Endothelial cell of umbilical vein (primary cell): ENCODE data around the gene ZSWIM6. TPM values are rescaled to one million over a fixed set of nuclear protein-coding genes. Genes with fewer than 3 reads are reported as not detected.

Experiments used
- BruUV-seq: library from RNA; stranded (reverse); fragments of 400-500 nt; replicated peaks from 2 replicates; lab custom pipeline; 2021; lab: Mats Ljungman, UMichigan
- CTCF ChIA-PET: fragments of 300-600, 350-600 bp; sonication (Branson Sonifier 250); formaldehyde crosslinking; loops from one replicate; lab custom pipeline; 2021; ENCODE audit warnings: antibody characterized with exemption, inconsistent platforms; lab: Charles Lee
- POLR2A ChIA-PET: fragments of 300-600, 350-600 bp; sonication (Branson Sonifier 250); formaldehyde crosslinking; loops from one replicate; lab custom pipeline; 2021; ENCODE audit warnings: antibody characterized with exemption, inconsistent platforms; lab: Charles Lee
- DNase-seq: peaks from one replicate; pipeline ENCODE4 v3.0.0-alpha.2; 2011; ENCODE audit warnings: low read depth, low spot score
- FAIRE-seq: peaks from 2 replicates; lab custom pipeline; 2011; peaks lifted over from hg19 to GRCh38; lab: Jason Lieb, UNC
- H2AFZ ChIP-seq: 2 replicates; pipeline ENCODE4 v1.6.0; 2012; ENCODE audit warnings: low read depth, low read length, control low read depth, inconsistent platforms
- H3K27ac ChIP-seq: 2 replicates; pipeline ENCODE4 v1.5.1; 2011; ENCODE audit warnings: low read depth, mild to moderate bottlenecking, control low read depth, low read length, moderate library complexity; ENCODE audit not compliant: insufficient read depth
- H3K27me3 ChIP-seq, 2 experiments: 2 replicates each; pipeline versions ENCODE4 v1.6.0 to v1.6.1; 2011; ENCODE audit warnings: low read length in 2 of 2, mixed read lengths in 1 of 2; ENCODE audit not compliant: control insufficient read depth in 2 of 2, insufficient read depth in 2 of 2
- H3K36me3 ChIP-seq, 2 experiments: 2 replicates in 1 of 2; 3 replicates in 1 of 2; pipeline ENCODE4 v1.5.1; 2011; ENCODE audit warnings: low read length in 2 of 2, mild to moderate bottlenecking in 1 of 2, moderate library complexity in 1 of 2; ENCODE audit not compliant: control insufficient read depth in 2 of 2, insufficient read depth in 2 of 2; ENCODE audit errors: extremely low read depth in 1 of 2
- H3K4me1 ChIP-seq: 3 replicates; pipeline ENCODE4 v1.5.1; 2011; ENCODE audit warnings: mild to moderate bottlenecking, low read length; ENCODE audit not compliant: control insufficient read depth, insufficient read depth; ENCODE audit errors: extremely low read depth
- H3K4me2 ChIP-seq: 2 replicates; pipeline ENCODE4 v1.6.1; 2011; ENCODE audit warnings: low read length, control low read depth, mixed read lengths; ENCODE audit not compliant: insufficient read depth
- H3K4me3 ChIP-seq, 3 experiments: fragments of 200-600 bp in 1 of 3; sonication (generic), shearing (Covaris generic) in 1 of 3; replicated peaks in 1 of 3; 2 replicates each; pipeline ENCODE4 v1.5.1; 2011 to 2016; ENCODE audit warnings: control low read depth in 3 of 3, low read length in 3 of 3, mild to moderate bottlenecking in 2 of 3, inconsistent platforms in 1 of 3, low read depth in 1 of 3, moderate library complexity in 1 of 3; ENCODE audit not compliant: insufficient read depth in 1 of 3
- H3K79me2 ChIP-seq: 2 replicates; pipeline ENCODE4 v1.6.0; 2012; ENCODE audit warnings: low read length, inconsistent platforms; ENCODE audit not compliant: control insufficient read depth, insufficient read depth
- H3K9ac ChIP-seq: replicated peaks from 2 replicates; pipeline ENCODE3; 2011; ENCODE audit warnings: low read length, control low read depth; ENCODE audit not compliant: insufficient read depth; ENCODE audit errors: extremely low read depth
- H3K9me1 ChIP-seq: replicated peaks from 3 replicates; pipeline ENCODE4 v1.6.0; 2011; ENCODE audit warnings: mild to moderate bottlenecking, low read length; ENCODE audit not compliant: control insufficient read depth, insufficient read depth; ENCODE audit errors: extremely low read depth
- H3K9me3 ChIP-seq: replicated peaks from 2 replicates; pipeline ENCODE4 v1.5.1; 2012; ENCODE audit warnings: low read length, inconsistent platforms; ENCODE audit not compliant: control insufficient read depth, insufficient read depth
- H4K20me1 ChIP-seq: replicated peaks from 2 replicates; pipeline ENCODE3; 2011; ENCODE audit warnings: mild to moderate bottlenecking, low read length; ENCODE audit not compliant: control insufficient read depth, insufficient read depth; ENCODE audit errors: extremely low read depth
- CTCF ChIP-seq, 2 donors: IDR thresholded peaks; 1 replicate in 1 of 2; 2 replicates in 1 of 2; pipeline ENCODE4 v1.5.1; 2011; ENCODE audit warnings: low read length in 2 of 2, mild to moderate bottlenecking in 2 of 2, moderate library complexity in 2 of 2, control low read depth in 1 of 2, inconsistent platforms in 1 of 2, low read depth in 1 of 2; ENCODE audit not compliant: insufficient read depth in 1 of 2; ENCODE audit errors: extremely low read depth in 1 of 2
- GATA2 ChIP-seq: IDR thresholded peaks from 2 replicates; pipeline ENCODE4 v1.7.0; 2011; ENCODE audit warnings: low read depth, mild to moderate bottlenecking, moderate library complexity, mixed read lengths, low read length; ENCODE audit not compliant: insufficient read length, insufficient read depth
- MYC ChIP-seq: IDR thresholded peaks from one replicate; pipeline ENCODE4 v1.6.1; 2011; ENCODE audit warnings: mild to moderate bottlenecking, low read depth, low read length
- dilution Hi-C: fragments of 300-500 bp; cut with MboI; formaldehyde crosslinking; loops from one replicate; pipeline ENCODE4 v1.15.0; 2019; ENCODE audit warnings: low sequenced_read_pairs; ENCODE audit not compliant: extremely low pct_ligation_motif_present
- intact Hi-C: fragments of 100-400 bp; cut with micrococcal nuclease; formaldehyde crosslinking; loops from one replicate; pipeline ENCODE4 v1.10.0; 2022
- polyA plus RNA-seq, 4 experiments: library from polyadenylated mRNA; depleted of rRNA in 3 of 4; stranded (reverse) in 3 of 4; unstranded in 1 of 4; fragments of >200 nt; gene quantifications; 2 replicates each; pipeline versions ENCODE4 v1.2.1 to v1.2.3, GENCODE V29; 2011 to 2012; ENCODE audit warnings: missing spikeins in 1 of 4
- total RNA-seq: library from RNA; stranded (reverse); gene quantifications from 2 replicates; pipeline ENCODE4 v1.2.3, GENCODE V29; 2021

ZSWIM6 gene
- total and polyA plus RNA-seq, 2 donors (not counting 3 experiments of a cell fraction or from before 2014, with no cell fraction given), result 14.9 to 25.3 TPM

GRCh38 chr5:61362796-61363368 is 30.8 kb downstream of the ZSWIM6 start:
- intact Hi-C loops, result no loop called here
- no peak for DNase-seq

More at GRCh38 chr5:61362796-61363368, 30.8 kb downstream of the ZSWIM6 start:
- BruUV-seq, result no TSS peak
- no peak for FAIRE-seq
- H3K4me1 ChIP-seq, result peaks cover 3% of the 10 kb centered on the region
- POLR2A ChIA-PET, result no interaction called here
- no peak overlapping the region for H3K27ac ChIP-seq
- no peaks in the 10 kb centered on the region for H3K9me3 ChIP-seq
- H4K20me1 ChIP-seq, result peaks cover 11% of the 10 kb centered on the region
- no peak overlapping the region for H3K4me3 ChIP-seq
- H3K36me3 ChIP-seq, result peaks cover 0 to 2% of the 10 kb centered on the region in 2 experiments
- TF ChIP-seq MYC (no peak), CTCF (IDR thresholded peaks at IDR 0.05; ENCODE audit: extremely low read depth in 1 of 2, insufficient read depth in 1 of 2, low read depth in 1 of 2, low read length in 2 of 2) (peak in 1 of 2 donors; percentile 19), GATA2 (no peak)
- H2AFZ ChIP-seq, result no peak overlapping the region
- H3K4me2 ChIP-seq, result no peak overlapping the region
- dilution Hi-C loops, result no loop called here
- no peak overlapping the region for H3K9ac ChIP-seq
- CTCF ChIA-PET, result interaction anchor here (0.7 to 1.4 kb wide), 4 partner anchors 10 to 198 kb away, joined by 3 to 4 read pairs (median 3); no protein-coding TSS in a partner anchor
- no peaks in the 10 kb centered on the region for H3K9me1 ChIP-seq
- no peaks in the 10 kb centered on the region for H3K27me3 ChIP-seq
- H3K79me2 ChIP-seq, result peaks cover 98% of the 10 kb centered on the region
